Astrocyte of the cerebellum (primary cell): ENCODE results near the gene SEPTIN7.

Experiments used
- DNase-seq: peaks from one replicate; pipeline ENCODE4 v3.0.0-alpha.2; 2011; ENCODE audit warnings: low read depth
- H3K4me3 ChIP-seq: 2 replicates; pipeline ENCODE4 v1.5.1; 2011; ENCODE audit warnings: mild to moderate bottlenecking, low read depth, low read length, moderate library complexity
- in situ Hi-C: cut with HindIII; loops from 2 replicates; pipeline ENCODE4 v1.10.0; 2017; ENCODE audit warnings: low sequenced_read_pairs
- TF ChIP-seq, protein P1 (sequence below): IDR thresholded peaks from 2 replicates; pipeline ENCODE4 v1.5.1; 2012; ENCODE audit warnings: low read length, low read depth, moderate library complexity, mild to moderate bottlenecking; ENCODE audit errors: missing control alignments

Gene SEPTIN7

DNA sequence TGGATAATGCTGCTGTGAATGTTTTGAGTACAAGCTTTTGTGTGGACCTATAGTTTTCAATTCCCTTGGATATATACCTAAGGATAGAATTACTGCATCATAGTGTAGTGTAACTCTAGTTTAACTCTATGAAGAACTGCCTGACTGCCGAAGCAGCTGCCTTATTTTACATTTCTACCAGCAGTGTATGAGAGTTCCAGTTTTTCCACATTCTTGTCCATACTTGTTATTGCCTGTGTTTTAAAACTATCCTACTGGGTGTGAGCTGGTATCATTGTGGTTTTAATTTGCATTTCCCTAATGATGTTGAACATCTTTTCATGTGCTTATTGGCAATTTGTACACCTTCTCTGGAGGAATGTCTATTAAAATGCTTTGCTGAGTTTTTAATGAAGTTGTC, 15.7 kb downstream of the SEPTIN7 start:
- no peak overlapping the region for H3K4me3 ChIP-seq
- no peak for DNase-seq
- TF ChIP-seq, protein P1, sequence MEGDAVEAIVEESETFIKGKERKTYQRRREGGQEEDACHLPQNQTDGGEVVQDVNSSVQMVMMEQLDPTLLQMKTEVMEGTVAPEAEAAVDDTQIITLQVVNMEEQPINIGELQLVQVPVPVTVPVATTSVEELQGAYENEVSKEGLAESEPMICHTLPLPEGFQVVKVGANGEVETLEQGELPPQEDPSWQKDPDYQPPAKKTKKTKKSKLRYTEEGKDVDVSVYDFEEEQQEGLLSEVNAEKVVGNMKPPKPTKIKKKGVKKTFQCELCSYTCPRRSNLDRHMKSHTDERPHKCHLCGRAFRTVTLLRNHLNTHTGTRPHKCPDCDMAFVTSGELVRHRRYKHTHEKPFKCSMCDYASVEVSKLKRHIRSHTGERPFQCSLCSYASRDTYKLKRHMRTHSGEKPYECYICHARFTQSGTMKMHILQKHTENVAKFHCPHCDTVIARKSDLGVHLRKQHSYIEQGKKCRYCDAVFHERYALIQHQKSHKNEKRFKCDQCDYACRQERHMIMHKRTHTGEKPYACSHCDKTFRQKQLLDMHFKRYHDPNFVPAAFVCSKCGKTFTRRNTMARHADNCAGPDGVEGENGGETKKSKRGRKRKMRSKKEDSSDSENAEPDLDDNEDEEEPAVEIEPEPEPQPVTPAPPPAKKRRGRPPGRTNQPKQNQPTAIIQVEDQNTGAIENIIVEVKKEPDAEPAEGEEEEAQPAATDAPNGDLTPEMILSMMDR = no peak
- in situ Hi-C loops = no loop called here

DNA sequence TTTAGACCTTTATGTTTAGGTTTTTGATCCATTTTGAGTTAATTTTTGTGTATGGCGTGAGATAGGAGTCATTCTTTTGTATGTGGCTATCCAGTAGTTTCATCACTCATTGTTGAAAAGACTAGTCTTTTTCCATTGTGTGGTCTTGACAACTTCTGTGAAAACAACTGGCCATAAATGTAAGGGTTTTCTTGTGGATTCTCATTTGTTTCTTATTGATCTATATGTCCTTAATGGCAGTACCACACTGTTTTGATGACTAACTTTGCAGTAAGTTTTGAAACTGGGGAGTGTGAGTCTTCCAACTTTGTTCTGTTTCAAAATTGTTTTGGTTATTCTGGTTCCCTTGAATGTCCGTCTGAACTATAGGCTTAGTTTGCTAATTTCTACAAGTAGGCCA, 16.3 kb downstream of the SEPTIN7 start:
- in situ Hi-C loops = no loop called here
- no peak for DNase-seq
- TF ChIP-seq, protein P1 = no peak
- no peak overlapping the region for H3K4me3 ChIP-seq

DNA sequence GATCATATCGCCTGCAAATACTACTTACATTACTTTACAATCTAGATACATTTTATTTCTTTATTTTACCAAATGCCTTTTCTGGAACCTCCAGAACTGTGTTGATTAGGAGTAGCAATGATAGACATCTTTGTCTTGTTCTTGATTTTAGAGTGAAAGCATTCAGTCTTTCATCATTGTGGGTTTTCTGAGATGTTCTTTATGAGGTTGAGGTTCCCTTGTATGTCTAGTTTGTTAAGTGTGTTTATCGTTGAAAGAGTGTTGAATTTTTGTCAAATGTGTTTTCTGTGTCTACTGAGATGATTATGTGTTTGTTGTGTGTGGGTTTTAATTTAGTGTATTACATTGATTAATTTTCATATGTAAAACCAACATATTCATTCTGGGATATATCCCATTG, 17.1 kb downstream of the SEPTIN7 start:
- no peak for DNase-seq
- in situ Hi-C loops = no loop called here
- TF ChIP-seq, protein P1 = no peak
- no peak overlapping the region for H3K4me3 ChIP-seq

DNA sequence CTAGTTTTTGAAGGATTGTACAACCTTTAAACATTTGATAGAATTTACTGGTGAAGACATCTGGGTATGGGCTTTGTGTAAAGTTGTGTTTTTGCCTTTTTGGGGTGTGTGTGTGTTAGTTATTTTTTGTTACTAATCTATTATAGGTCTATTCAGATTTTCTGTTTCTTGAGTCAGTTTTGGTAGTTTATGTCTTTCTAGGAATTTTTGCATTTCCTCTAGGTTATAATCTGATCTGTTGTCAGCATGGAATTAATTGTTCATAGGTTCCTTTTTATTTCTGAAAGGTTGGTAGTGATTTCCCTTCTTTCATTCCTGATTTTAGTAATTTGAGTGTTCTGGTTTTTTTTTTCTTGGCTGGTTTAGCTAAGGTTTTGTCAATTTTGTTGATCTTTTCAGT, 17.7 kb downstream of the SEPTIN7 start:
- TF ChIP-seq, protein P1 = no peak
- no peak for DNase-seq
- H3K4me3 ChIP-seq = no peak overlapping the region
- in situ Hi-C loops = no loop called here

DNA sequence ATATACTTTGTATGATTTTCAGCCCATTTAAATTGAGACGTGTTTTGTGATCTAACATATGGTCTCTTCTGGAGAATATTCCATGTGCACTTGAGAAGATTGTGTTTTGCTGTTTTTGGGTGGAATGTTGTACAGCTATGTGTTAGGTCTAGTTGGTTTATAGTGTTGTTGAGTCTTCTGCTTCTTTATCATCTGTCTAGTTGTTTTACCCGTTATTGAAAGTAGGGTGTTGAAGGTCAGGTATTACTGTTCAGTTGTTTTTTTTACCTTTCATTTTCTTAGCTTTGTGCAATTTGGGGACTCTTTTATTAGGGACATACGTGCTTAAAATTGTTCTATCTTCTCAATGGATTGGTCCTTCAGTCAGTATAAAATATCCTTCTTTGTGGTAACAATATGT, 18.5 kb downstream of the SEPTIN7 start:
- in situ Hi-C loops = no loop called here
- no peak overlapping the region for H3K4me3 ChIP-seq
- no peak for DNase-seq
- TF ChIP-seq, protein P1 = no peak

DNA sequence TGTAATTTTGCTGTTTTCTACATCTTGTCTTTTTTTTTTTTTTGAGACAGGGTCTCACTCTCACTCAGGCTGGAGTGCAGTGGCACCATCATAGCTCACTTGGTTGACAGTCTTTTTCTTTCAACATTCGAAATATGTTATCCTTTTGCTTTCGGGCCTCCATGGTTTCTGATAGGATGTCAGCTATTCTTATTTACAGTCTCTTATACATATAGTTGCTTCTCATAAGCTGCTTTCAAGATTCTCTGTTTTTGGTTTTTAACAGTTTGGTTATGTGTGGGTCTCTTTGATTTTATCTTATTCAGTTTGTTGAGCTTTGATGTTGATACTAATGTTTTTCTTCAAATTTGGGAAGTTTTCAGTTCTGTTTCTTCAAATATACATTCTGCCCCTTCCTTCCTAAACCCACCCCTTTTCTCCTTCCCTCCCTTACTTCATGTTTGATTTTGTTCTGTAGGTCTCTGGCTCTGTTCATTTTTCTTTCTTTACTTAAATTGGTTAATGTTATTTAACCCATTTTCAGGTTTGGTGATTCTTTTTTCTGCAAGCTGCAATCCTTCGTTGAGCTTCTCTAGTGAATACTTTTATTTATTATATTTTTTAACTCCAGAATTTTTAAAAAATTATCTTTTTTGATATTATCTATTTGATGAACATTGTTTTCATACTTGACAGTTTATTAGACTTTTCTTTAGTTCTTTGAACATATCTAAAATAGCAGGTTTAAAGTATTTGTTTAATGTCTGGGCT, 19.3 kb downstream of the SEPTIN7 start:
- in situ Hi-C loops = no loop called here
- DNase-seq = no peak
- H3K4me3 ChIP-seq = no peak overlapping the region
- TF ChIP-seq, protein P1 = no peak
